OCI-LY7 (cell line): ENCODE data around the gene SHISA2. TPM values are rescaled to one million over a fixed set of nuclear protein-coding genes. Genes with fewer than 3 reads are reported as not detected.

Experiments
- BruUV-seq: library from RNA; stranded (reverse); fragments of 400-500 nt; replicated peaks from 2 replicates; lab custom pipeline; 2021; lab: Mats Ljungman, UMichigan
- CTCF ChIA-PET: fragments of 300-600 bp; sonication (Branson Sonifier 250); formaldehyde crosslinking; loops from one replicate; lab custom pipeline; 2022; ENCODE audit warnings: antibody characterized with exemption; ENCODE audit not compliant: unreplicated experiment; lab: Charles Lee
- POLR2A ChIA-PET: fragments of 300-600 bp; sonication (Branson Sonifier 250); formaldehyde crosslinking; loops from one replicate; lab custom pipeline; 2022; ENCODE audit warnings: antibody characterized with exemption; lab: Charles Lee
- DNase-seq: peaks from one replicate; pipeline ENCODE4 v3.0.0-alpha.2; 2015; ENCODE audit warnings: low spot score
- H2AFZ ChIP-seq: fragments of 200-600 bp; sonication (generic), shearing (Covaris generic); 2 replicates; pipeline ENCODE4 v1.6.1; 2014; ENCODE audit warnings: mild to moderate bottlenecking, antibody characterized with exemption, low read length, moderate library complexity
- H3K27ac ChIP-seq: fragments of 200-600 bp; sonication (generic); 2 replicates; pipeline ENCODE4 v1.5.1; 2014; ENCODE audit warnings: mixed run types, low read depth, mild to moderate bottlenecking, moderate library complexity, low read length, inconsistent platforms; ENCODE audit not compliant: poor library complexity, severe bottlenecking
- H3K36me3 ChIP-seq: fragments of 200-600 bp; sonication (generic); 2 replicates; pipeline ENCODE4 v1.6.1; 2014; ENCODE audit warnings: mild to moderate bottlenecking, antibody characterized with exemption, low read length, moderate library complexity, mixed read lengths; ENCODE audit not compliant: insufficient read depth
- H3K4me1 ChIP-seq: fragments of 200-600 bp; sonication (generic); 2 replicates; pipeline ENCODE4 v1.5.1; 2014; ENCODE audit warnings: mild to moderate bottlenecking, low read length; ENCODE audit not compliant: insufficient read depth, poor library complexity, severe bottlenecking
- H3K4me2 ChIP-seq: fragments of 200-600 bp; sonication (generic); 2 replicates; pipeline ENCODE4 v1.6.1; 2014; ENCODE audit warnings: mild to moderate bottlenecking, low read length
- H3K4me3 ChIP-seq: fragments of 200-600 bp; sonication (generic); 2 replicates; pipeline ENCODE4 v1.5.1; 2014; ENCODE audit warnings: mild to moderate bottlenecking, low read depth, low read length; ENCODE audit not compliant: poor library complexity, severe bottlenecking
- H3K79me2 ChIP-seq: fragments of 200-600 bp; sonication (generic); 2 replicates; pipeline ENCODE4 v1.6.1; 2016; ENCODE audit warnings: low read depth, mild to moderate bottlenecking, low read length, moderate library complexity, mixed read lengths; ENCODE audit not compliant: insufficient read depth
- H3K9me2 ChIP-seq: fragments of 200-600 bp; sonication (generic); 2 replicates; pipeline ENCODE4 v1.6.1; 2016; ENCODE audit warnings: mild to moderate bottlenecking, low read length, mixed read lengths; ENCODE audit not compliant: insufficient read depth
- H3K9me3 ChIP-seq: fragments of 200-600 bp; sonication (generic); 2 replicates; pipeline ENCODE4 v1.6.1; 2014; ENCODE audit warnings: mild to moderate bottlenecking, mixed run types, low read length, mixed read lengths
- H4K20me1 ChIP-seq: fragments of 200-600 bp; sonication (generic); 2 replicates; pipeline ENCODE4 v1.6.1; 2014; ENCODE audit warnings: mild to moderate bottlenecking, antibody characterized with exemption, low read length, moderate library complexity, mixed read lengths; ENCODE audit not compliant: insufficient read depth
- CTCF ChIP-seq: fragments of 200-600 bp; sonication (generic); conservative IDR thresholded peaks from 2 replicates; pipeline ENCODE4 v1.5.1; 2014; ENCODE audit warnings: mild to moderate bottlenecking, antibody characterized with exemption, low read length, moderate library complexity, mixed read lengths
- EZH2phosphoT487 ChIP-seq: fragments of 200-600 bp; sonication (generic); IDR thresholded peaks from 2 replicates; pipeline ENCODE4 v1.6.1; 2018; ENCODE audit warnings: low read depth, borderline replicate concordance, mild to moderate bottlenecking, mixed run types, antibody characterized with exemption, low read length, moderate library complexity, mixed read lengths
- intact Hi-C: fragments of 100-400 bp; cut with micrococcal nuclease; formaldehyde crosslinking; loops from one replicate; pipeline ENCODE4 v1.10.0; 2022; ENCODE audit not compliant: unreplicated experiment
- total RNA-seq, 2 experiments: library from RNA; depleted of rRNA in 1 of 2; stranded (reverse); fragments of >200 nt in 1 of 2; shearing (Covaris generic) in 1 of 2; gene quantifications; 2 replicates each; pipeline ENCODE4 v1.2.3, GENCODE V29; 2014 to 2022

Gene SHISA2
- total RNA-seq, 2 experiments from 2014 or later = not detected

DNA sequence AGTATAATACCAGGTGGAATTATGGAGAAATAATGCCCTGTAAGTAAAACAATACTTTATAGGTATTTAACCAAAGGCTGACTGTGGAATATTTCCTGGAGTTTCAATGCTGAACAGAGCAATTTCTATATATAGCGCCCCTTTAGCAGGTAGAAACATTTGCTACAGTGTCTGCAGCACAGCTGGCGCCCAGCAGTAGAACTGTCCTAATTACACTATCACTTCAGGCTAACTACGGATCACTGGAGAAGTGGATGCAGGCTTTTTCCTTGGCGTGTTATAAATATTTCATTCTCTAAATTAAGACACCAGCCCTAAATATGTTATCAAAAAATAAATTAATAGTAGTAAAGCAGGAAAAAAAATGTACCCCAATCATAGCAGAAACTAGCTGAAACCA lies 3.1 kb downstream of the SHISA2 start:
- H3K9me3 ChIP-seq = no peaks in the 10 kb centered on the region
- H3K9me2 ChIP-seq = no peaks in the 10 kb centered on the region
- DNase-seq = no peak
- intact Hi-C loops = no loop called here
- BruUV-seq = no TSS peak
- H4K20me1 ChIP-seq = no peaks in the 10 kb centered on the region
- ChIA-PET POLR2A (no interaction called here), CTCF (no interaction called here)
- H3K27ac ChIP-seq = no peak overlapping the region
- H3K36me3 ChIP-seq = no peaks in the 10 kb centered on the region
- TF ChIP-seq EZH2phosphoT487 = no peak
- no peak for TF ChIP-seq CTCF
- no peak overlapping the region for H3K4me3 ChIP-seq
- H2AFZ ChIP-seq = no peak overlapping the region
- no peaks in the 10 kb centered on the region for H3K4me1 ChIP-seq
- H3K4me2 ChIP-seq = no peak overlapping the region
- no peaks in the 10 kb centered on the region for H3K79me2 ChIP-seq

GRCh38 chr13:26047040-26047439 lies 4.8 kb downstream of the SHISA2 start:
- DNase-seq = no peak
- Histone ChIP-seq H3K4me2 (no peak overlapping the region), H3K9me3 (no peaks in the 10 kb centered on the region), H3K4me3 (no peak overlapping the region), H3K9me2 (no peaks in the 10 kb centered on the region), H3K79me2 (no peaks in the 10 kb centered on the region), H3K27ac (no peak overlapping the region), H3K4me1 (no peaks in the 10 kb centered on the region), H3K36me3 (no peaks in the 10 kb centered on the region), H2AFZ (no peak overlapping the region), H4K20me1 (no peaks in the 10 kb centered on the region)
- TF ChIP-seq CTCF (no peak), EZH2phosphoT487 (no peak)
- intact Hi-C loops = no loop called here
- ChIA-PET CTCF (no interaction called here), POLR2A (no interaction called here)
- BruUV-seq = no TSS peak

GRCh38 chr13:26046639-26047038 lies 5.2 kb downstream of the SHISA2 start:
- Histone ChIP-seq H3K9me2 (no peaks in the 10 kb centered on the region), H3K79me2 (no peaks in the 10 kb centered on the region), H2AFZ (no peak overlapping the region), H3K4me3 (no peak overlapping the region), H3K4me2 (no peak overlapping the region), H3K27ac (no peak overlapping the region), H3K4me1 (no peaks in the 10 kb centered on the region), H4K20me1 (no peaks in the 10 kb centered on the region), H3K9me3 (no peaks in the 10 kb centered on the region), H3K36me3 (no peaks in the 10 kb centered on the region)
- intact Hi-C loops = no loop called here
- ChIA-PET CTCF (no interaction called here), POLR2A (no interaction called here)
- TF ChIP-seq CTCF (no peak), EZH2phosphoT487 (no peak)
- BruUV-seq = no TSS peak
- no peak for DNase-seq
